ENCODE data around the gene ADARB1. TPM values are rescaled to one million over a fixed set of nuclear protein-coding genes. Genes with fewer than 3 reads are reported as not detected.
A peak's percentile ranks its signal among the peaks of the same experiment; 100 is the strongest.

ADARB1 gene
- total and polyA plus RNA-seq, 9 of the 15 experiments (the other 6 are each of a cell fraction or from before 2014, with no cell fraction given) = 6.7 to 16.0 (median 8.3) TPM

DNA sequence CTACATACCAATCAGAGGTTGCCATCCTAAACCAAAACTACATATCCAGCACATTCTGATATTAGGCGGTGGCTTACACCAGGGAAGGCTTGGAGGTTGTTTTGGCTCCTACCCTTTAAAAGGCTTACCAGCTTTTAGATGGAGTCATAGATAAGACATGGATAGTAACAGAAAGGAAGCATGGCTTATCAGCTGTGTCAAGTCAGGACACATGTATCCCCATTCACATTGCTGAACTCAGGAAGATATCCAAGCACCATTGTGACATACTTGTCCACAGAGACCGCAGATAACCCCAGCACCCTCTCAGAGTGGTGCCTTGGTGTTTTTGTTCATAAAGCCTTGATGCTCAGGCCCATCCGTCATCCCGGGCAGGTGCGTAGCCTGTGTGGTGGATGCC, 39.7 kb downstream of the ADARB1 start (continued):
- TF ChIP-seq, protein P1, sequence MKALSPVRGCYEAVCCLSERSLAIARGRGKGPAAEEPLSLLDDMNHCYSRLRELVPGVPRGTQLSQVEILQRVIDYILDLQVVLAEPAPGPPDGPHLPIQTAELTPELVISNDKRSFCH (CRISPR knock-in tag; IDR thresholded peaks at IDR 0.05) = no peak
- TF ChIP-seq, protein P1 (tag; IDR thresholded peaks at IDR 0.05) = peak; percentile 54; the same call in 1 of the 2 replicates

DNA sequence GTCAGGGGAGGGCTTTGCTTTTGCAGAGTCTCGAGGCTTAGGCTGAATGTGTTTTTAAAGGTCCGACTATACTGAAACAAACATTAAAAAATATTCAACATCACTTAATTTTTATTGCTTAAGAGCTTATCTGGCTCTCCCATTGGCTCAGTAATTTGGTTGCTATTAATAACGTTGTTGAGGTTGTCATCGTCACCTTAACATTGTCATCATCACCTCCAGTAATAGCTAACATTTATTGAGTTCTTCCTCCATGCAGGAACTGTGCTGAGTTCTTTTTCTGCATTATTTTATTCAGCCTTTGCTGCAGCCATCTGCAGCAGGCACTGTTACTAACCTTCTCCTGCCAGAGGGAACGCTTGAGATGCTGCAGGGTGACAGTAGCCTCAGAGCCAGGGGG, 40.1 kb downstream of the ADARB1 start:
- H3K27ac ChIP-seq (ENCODE audit: extremely low read depth, low read depth, low read length) = no peak overlapping the region
- H3K27me3 ChIP-seq (ENCODE audit: control insufficient read depth in 2 of 2, insufficient read depth in 2 of 2, low read length in 2 of 2) = no peaks in the 10 kb centered on the region
- H3K36me3 ChIP-seq (ENCODE audit: control insufficient read depth, insufficient read depth, low read length) = no peaks in the 10 kb centered on the region
- no peaks in the 10 kb centered on the region for H3K9me1 ChIP-seq (ENCODE audit: control insufficient read depth, insufficient read depth, low read length)
- DNase-seq (ENCODE audit: extremely low read depth in 1 of 4, low spot score in 3 of 4) (no peak), FAIRE-seq (no peak), ATAC-seq (no peak)
- POLR2A ChIA-PET = interaction anchor here (0.7 to 1.5 kb wide), 2 partner anchors 14 to 746 kb away, joined by 3 read pairs; no protein-coding TSS in a partner anchor
- H3K4me2 ChIP-seq (ENCODE audit: insufficient read depth, low read length) = no peak overlapping the region
- CTCF ChIA-PET (ENCODE audit: low intra/inter-chr PET ratio) = no interaction called here
- peaks cover 12% of the 10 kb centered on the region; the same call in 2 of the 3 replicates for H3K79me2 ChIP-seq (ENCODE audit: control insufficient read depth, insufficient read depth, low read length)
- BruUV-seq (replicated peaks) = no TSS peak
- H3K9ac ChIP-seq (ENCODE audit: insufficient read depth in 1 of 2, low read depth in 2 of 2, low read length in 2 of 2) = no peak overlapping the region
- H3K9me3 ChIP-seq (replicated peaks; ENCODE audit: control insufficient read depth, insufficient read depth, low read depth, low read length) = no peaks in the 10 kb centered on the region
- intact Hi-C loops (cut with micrococcal nuclease) = no loop called here
- H4K20me1 ChIP-seq (replicated peaks; ENCODE audit: control insufficient read depth, insufficient read depth, low read length) = no peaks in the 10 kb centered on the region
- TF ChIP-seq, protein P2, sequence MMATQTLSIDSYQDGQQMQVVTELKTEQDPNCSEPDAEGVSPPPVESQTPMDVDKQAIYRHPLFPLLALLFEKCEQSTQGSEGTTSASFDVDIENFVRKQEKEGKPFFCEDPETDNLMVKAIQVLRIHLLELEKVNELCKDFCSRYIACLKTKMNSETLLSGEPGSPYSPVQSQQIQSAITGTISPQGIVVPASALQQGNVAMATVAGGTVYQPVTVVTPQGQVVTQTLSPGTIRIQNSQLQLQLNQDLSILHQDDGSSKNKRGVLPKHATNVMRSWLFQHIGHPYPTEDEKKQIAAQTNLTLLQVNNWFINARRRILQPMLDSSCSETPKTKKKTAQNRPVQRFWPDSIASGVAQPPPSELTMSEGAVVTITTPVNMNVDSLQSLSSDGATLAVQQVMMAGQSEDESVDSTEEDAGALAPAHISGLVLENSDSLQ (IDR thresholded peaks at IDR 0.05) = no peak
- TF ChIP-seq SOX6 (IDR thresholded peaks at IDR 0.05) (peak; percentile 3; the same call in 1 of the 2 replicates), ARNT (IDR thresholded peaks at IDR 0.05) (no peak), CEBPB (tag; IDR thresholded peaks at IDR 0.05) (0 out of 2 replicates have a peak, but pooled peaks have one; percentile 13)
- in situ Hi-C loops (cut with MboI) = no loop called here
- H2AFZ ChIP-seq (ENCODE audit: low read depth, low read length) = no peak overlapping the region
- 38% methylated on average over 5 of the region's 5 CpGs for WGBS (ENCODE audit: insufficient coverage, low coverage, missing lambda C conversion rate)
- peaks cover 12 to 40% of the 10 kb centered on the region in 2 experiments for H3K4me1 ChIP-seq (replicated peaks in 1 of 2; ENCODE audit: control insufficient read depth in 2 of 2, insufficient read depth in 2 of 2, low read length in 2 of 2)
- no peak overlapping the region for H3K4me3 ChIP-seq

Data from K562 (cell line).